Dedifferentiated amniotic fluid mesenchymal stem cell (primary cell): Measurements from ENCODE around the gene KLRG1.

Experiments
- DNase-seq: peaks from one replicate; pipeline ENCODE4 v3.0.0-alpha.2; 2016; ENCODE audit errors: extremely low spot score

The KLRG1 gene

GRCh38 chr12:9040484-9041186 lies 51.3 kb downstream of the KLRG1 start:
- DNase-seq = no peak

- no peak for DNase-seq
These were observed 52.0 kb downstream of the KLRG1 start for GRCh38 chr12:9041321-9041720.

GRCh38 chr12:9043766-9044165 lies 54.4 kb downstream of the KLRG1 start:
- no peak for DNase-seq

DNA sequence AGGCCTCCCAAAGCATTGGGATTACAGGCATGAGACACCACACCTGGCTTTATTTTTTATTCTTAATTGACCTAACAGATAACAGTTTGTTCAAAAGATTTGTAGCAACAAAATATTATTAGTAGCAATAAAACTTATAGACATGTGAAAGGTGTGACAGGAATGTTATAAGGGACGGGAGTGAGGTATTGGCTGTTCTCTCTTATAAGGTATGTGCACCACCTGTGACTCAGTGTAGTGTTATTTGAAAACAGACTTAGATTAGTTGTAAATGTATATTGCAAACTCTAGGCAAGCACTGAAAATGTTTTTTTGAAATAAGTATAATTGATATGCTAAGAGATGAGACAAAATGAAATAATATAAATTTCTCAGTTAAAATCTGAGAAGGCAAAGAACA lies 57.8 kb downstream of the KLRG1 start:
- no peak for DNase-seq

DNA sequence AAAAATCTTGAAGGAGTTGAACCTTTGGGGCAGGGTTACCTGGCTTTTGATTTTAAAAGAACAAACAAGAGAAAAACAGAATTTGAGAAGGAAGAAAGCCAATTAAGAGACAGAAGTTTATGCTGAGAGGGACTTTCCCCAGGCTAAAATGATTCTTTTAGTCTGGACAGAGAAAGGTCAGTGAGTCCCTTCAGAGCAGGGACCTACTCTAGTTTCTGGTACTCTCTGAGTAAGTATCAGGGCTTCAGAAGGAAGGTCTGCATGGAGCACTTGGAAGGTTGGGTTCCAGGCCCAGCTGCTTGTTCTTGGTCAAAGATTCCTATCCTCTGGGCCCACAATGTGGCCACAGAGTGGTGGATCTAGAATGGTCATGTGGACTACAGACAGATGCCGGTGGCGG lies 59.6 kb downstream of the KLRG1 start:
- DNase-seq = no peak

GRCh38 chr12:9049520-9050133 lies 60.3 kb downstream of the KLRG1 start:
- peak; percentile 85 for DNase-seq

- no peak for DNase-seq
These were observed 61.3 kb downstream of the KLRG1 start for GRCh38 chr12:9050521-9051157.

DNA sequence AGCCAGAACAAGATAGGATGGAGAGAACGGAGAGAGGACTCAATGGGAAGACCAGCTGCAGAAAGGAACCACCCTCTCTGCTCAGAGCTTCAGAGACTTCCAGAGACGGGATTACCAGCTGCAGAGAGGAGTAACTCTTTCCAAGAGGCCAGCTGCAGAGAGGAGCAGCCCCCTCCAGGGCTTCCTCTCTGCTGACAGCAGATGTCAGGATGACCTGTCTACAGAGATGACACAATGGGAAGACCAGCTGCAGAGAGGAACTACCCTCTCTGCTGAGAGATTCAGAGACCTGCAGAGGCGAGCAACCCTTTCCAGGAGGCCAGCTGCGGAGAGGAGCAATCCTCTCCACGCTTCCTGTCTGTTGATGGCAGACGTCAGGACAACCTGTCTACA lies 61.8 kb downstream of the KLRG1 start:
- DNase-seq = no peak

- no peak for DNase-seq
These were observed 63.3 kb downstream of the KLRG1 start for GRCh38 chr12:9052610-9053009.
